ENCODE measurements around the gene LRRC46. TPM values are rescaled to one million over a fixed set of nuclear protein-coding genes. Genes with fewer than 3 reads are reported as not detected.
A peak's percentile ranks its signal among the peaks of the same experiment; 100 is the strongest.

LRRC46 gene
- total and polyA plus RNA-seq, 3 donors from 2014 or later: 18.4 to 147 (median 28.3) TPM

GRCh38 chr17:47872019-47872650, 40.7 kb downstream of the LRRC46 start:
- no peaks in the 10 kb centered on the region for H3K9me3 ChIP-seq
- no peak for DNase-seq
- H3K4me3 ChIP-seq: peak overlapping the region in 1 of 2 donors; percentile 36
- H3K27ac ChIP-seq: no peak overlapping the region
- no peaks in the 10 kb centered on the region for H3K27me3 ChIP-seq
- TF ChIP-seq POLR2A (IDR thresholded peaks at IDR 0.05): no peak
- no peak for TF ChIP-seq CTCF (IDR thresholded peaks at IDR 0.05)
- H3K36me3 ChIP-seq (ENCODE audit: low read depth, missing control alignments): no peaks in the 10 kb centered on the region
- H3K4me1 ChIP-seq: peaks cover 7% of the 10 kb centered on the region
- 28 to 31% methylated on average over 28 to 29 of the region's 29 CpGs for whole genome bisulfite sequencing, 2 donors
- intact Hi-C loops (cut with DNase I; ENCODE audit: low total_unique reads): no loop called here

GRCh38 chr17:47872651-47873161, 41.2 kb downstream of the LRRC46 start:
- 17 to 22% methylated on average over 1 to 15 of the region's 15 CpGs for WGBS, 2 donors
- peaks cover 7% of the 10 kb centered on the region for H3K4me1 ChIP-seq
- H3K36me3 ChIP-seq (ENCODE audit: low read depth, missing control alignments): no peaks in the 10 kb centered on the region
- H3K27ac ChIP-seq: no peak overlapping the region
- intact Hi-C loops (cut with DNase I; ENCODE audit: low total_unique reads): no loop called here
- H3K4me3 ChIP-seq: peak overlapping the region in 1 of 2 donors; percentile 36
- no peaks in the 10 kb centered on the region for H3K9me3 ChIP-seq
- TF ChIP-seq CTCF (IDR thresholded peaks at IDR 0.05) (no peak), POLR2A (IDR thresholded peaks at IDR 0.05) (no peak)
- H3K27me3 ChIP-seq: no peaks in the 10 kb centered on the region
- DNase-seq: no peak

- no peaks in the 10 kb centered on the region for H3K27me3 ChIP-seq
- peaks cover 7% of the 10 kb centered on the region for H3K4me1 ChIP-seq
- H3K36me3 ChIP-seq (ENCODE audit: low read depth, missing control alignments): no peaks in the 10 kb centered on the region
- H3K9me3 ChIP-seq: no peaks in the 10 kb centered on the region
- no peak overlapping the region for H3K27ac ChIP-seq
- WGBS, 2 donors: 62 to 64% methylated on average over 4 of the region's 4 CpGs
- intact Hi-C loops (cut with DNase I; ENCODE audit: low total_unique reads): no loop called here
- TF ChIP-seq POLR2A (IDR thresholded peaks at IDR 0.05) (no peak), CTCF (IDR thresholded peaks at IDR 0.05) (no peak)
- no peak overlapping the region for H3K4me3 ChIP-seq
- no peak for DNase-seq
Observed at GRCh38 chr17:47873200-47874090, 42.0 kb downstream of the LRRC46 start.

- no peak overlapping the region for H3K4me3 ChIP-seq
- no peak for TF ChIP-seq POLR2A (IDR thresholded peaks at IDR 0.05)
- TF ChIP-seq CTCF (IDR thresholded peaks at IDR 0.05): no peak
- intact Hi-C loops (cut with DNase I; ENCODE audit: low total_unique reads): no loop called here
- peaks cover 7% of the 10 kb centered on the region for H3K4me1 ChIP-seq
- H3K27me3 ChIP-seq: no peaks in the 10 kb centered on the region
- H3K36me3 ChIP-seq (ENCODE audit: low read depth, missing control alignments): no peaks in the 10 kb centered on the region
- H3K27ac ChIP-seq: no peak overlapping the region
- WGBS, 2 donors: 57 to 77% methylated on average over 11 of the region's 11 CpGs
- DNase-seq: no peak
- no peaks in the 10 kb centered on the region for H3K9me3 ChIP-seq
Observed at GRCh38 chr17:47875011-47875985, 43.8 kb downstream of the LRRC46 start.
